Ascending aorta (tissue), 2 donors: ENCODE results near the gene ATF6. TPM values are rescaled to one million over a fixed set of nuclear protein-coding genes. Genes with fewer than 3 reads are reported as not detected.

Experiments used
- DNase-seq, 2 donors: peaks; one replicate each; pipeline ENCODE4 v3.0.0-alpha.2; 2019; ENCODE audit warnings: low spot score in 2 of 2
- H3K27ac ChIP-seq, 2 donors: fragments of 200-600 bp; sonication (generic); one replicate each; pipeline ENCODE4 v1.5.1; 2016 to 2017; ENCODE audit warnings: mild to moderate bottlenecking in 1 of 2
- H3K27me3 ChIP-seq: fragments of 200-600 bp; sonication (generic); one replicate; pipeline ENCODE4 v1.5.1; 2017
- H3K36me3 ChIP-seq, 2 donors: fragments of 200-600 bp; sonication (generic); one replicate each; pipeline ENCODE4 v1.5.1; 2016
- H3K4me1 ChIP-seq, 2 donors: fragments of 200-600 bp; sonication (generic); one replicate each; pipeline ENCODE4 v1.5.1; 2016 to 2017; ENCODE audit warnings: mild to moderate bottlenecking in 1 of 2
- H3K4me3 ChIP-seq, 2 donors: fragments of 200-600 bp; sonication (generic); one replicate each; pipeline ENCODE4 v1.5.1; 2016 to 2017; ENCODE audit warnings: mild to moderate bottlenecking in 1 of 2
- H3K9me3 ChIP-seq, 2 donors: fragments of 200-600 bp; sonication (generic); one replicate each; pipeline ENCODE4 v1.5.1; 2016
- CTCF ChIP-seq, 3 experiments: fragments of 200-600 bp in 2 of 3; fragments of 450-650 bp in 1 of 3; sonication (generic) in 2 of 3; IDR thresholded peaks; one replicate each; pipeline ENCODE4 v1.5.1; 2016 to 2019; ENCODE audit warnings: antibody characterized with exemption in 3 of 3, mild to moderate bottlenecking in 1 of 3, moderate library complexity in 1 of 3
- intact Hi-C: fragments of 100-400 bp; cut with DNase I; formaldehyde crosslinking; loops from one replicate; pipeline ENCODE4 v1.15.1; 2023
- total RNA-seq: library from RNA; depleted of rRNA; stranded (reverse); fragments of >200 nt; gene quantifications from one replicate; pipeline ENCODE4 v1.1.0, GENCODE V29; 2016

The ATF6 gene
- total RNA-seq, 1 donor from 2014 or later: 12.3 TPM

- peaks cover 7 to 14% of the 10 kb centered on the region in 2 donors for H3K36me3 ChIP-seq
- no peak overlapping the region for H3K27ac ChIP-seq
- no peak for DNase-seq
- no peak for TF ChIP-seq CTCF (IDR thresholded peaks at IDR 0.05)
- no peaks in the 10 kb centered on the region for H3K9me3 ChIP-seq
- H3K4me1 ChIP-seq: no peaks in the 10 kb centered on the region
- H3K4me3 ChIP-seq: no peak overlapping the region
- no peaks in the 10 kb centered on the region for H3K27me3 ChIP-seq
- intact Hi-C loops: no loop called here
Measured at GRCh38 chr1:161778522-161778921, 12.4 kb downstream of the ATF6 start.

GRCh38 chr1:161779393-161779792, 13.3 kb downstream of the ATF6 start:
- no peak for TF ChIP-seq CTCF (IDR thresholded peaks at IDR 0.05)

GRCh38 chr1:161781995-161782394, 15.9 kb downstream of the ATF6 start:
- H3K9me3 ChIP-seq: no peaks in the 10 kb centered on the region
- H3K4me1 ChIP-seq: no peaks in the 10 kb centered on the region
- peaks cover 22 to 48% of the 10 kb centered on the region in 2 donors for H3K36me3 ChIP-seq
- no peak for DNase-seq
- H3K4me3 ChIP-seq: no peak overlapping the region
- no peaks in the 10 kb centered on the region for H3K27me3 ChIP-seq
- intact Hi-C loops: no loop called here
- H3K27ac ChIP-seq: no peak overlapping the region
- no peak for TF ChIP-seq CTCF (IDR thresholded peaks at IDR 0.05)

More at GRCh38 chr1:161779393-161779792, 13.3 kb downstream of the ATF6 start:
- intact Hi-C loops: no loop called here
- Histone ChIP-seq H3K4me3 (no peak overlapping the region), H3K27me3 (no peaks in the 10 kb centered on the region), H3K9me3 (no peaks in the 10 kb centered on the region), H3K36me3 (peaks cover 7 to 22% of the 10 kb centered on the region in 2 donors), H3K27ac (no peak overlapping the region), H3K4me1 (no peaks in the 10 kb centered on the region)
- DNase-seq: no peak

GRCh38 chr1:161782886-161783285, 16.8 kb downstream of the ATF6 start:
- Histone ChIP-seq H3K4me3 (no peak overlapping the region), H3K27ac (no peak overlapping the region), H3K36me3 (peaks cover 31 to 57% of the 10 kb centered on the region in 2 donors), H3K27me3 (no peaks in the 10 kb centered on the region), H3K9me3 (no peaks in the 10 kb centered on the region), H3K4me1 (no peaks in the 10 kb centered on the region)
- DNase-seq: no peak
- intact Hi-C loops: no loop called here
- TF ChIP-seq CTCF (IDR thresholded peaks at IDR 0.05): no peak

GRCh38 chr1:161784968-161785367, 18.8 kb downstream of the ATF6 start:
- Histone ChIP-seq H3K4me1 (no peaks in the 10 kb centered on the region), H3K27me3 (no peaks in the 10 kb centered on the region), H3K9me3 (no peaks in the 10 kb centered on the region), H3K4me3 (no peak overlapping the region), H3K36me3 (peaks cover 37 to 64% of the 10 kb centered on the region in 2 donors), H3K27ac (no peak overlapping the region)
- no peak for TF ChIP-seq CTCF (IDR thresholded peaks at IDR 0.05)
- intact Hi-C loops: no loop called here
- no peak for DNase-seq

GRCh38 chr1:161787355-161787754, 21.2 kb downstream of the ATF6 start:
- H3K27ac ChIP-seq: no peak overlapping the region
- H3K4me1 ChIP-seq: no peaks in the 10 kb centered on the region
- TF ChIP-seq CTCF (IDR thresholded peaks at IDR 0.05): no peak
- no peak for DNase-seq
- intact Hi-C loops: no loop called here
- no peaks in the 10 kb centered on the region for H3K9me3 ChIP-seq
- H3K27me3 ChIP-seq: no peaks in the 10 kb centered on the region
- H3K36me3 ChIP-seq: peaks cover 45 to 73% of the 10 kb centered on the region in 2 donors
- no peak overlapping the region for H3K4me3 ChIP-seq
